GM23338 (cell line): ENCODE data around the gene BLZF1. TPM values are rescaled to one million over a fixed set of nuclear protein-coding genes. Genes with fewer than 3 reads are reported as not detected.

Source experiments
- ATAC-seq: fragments of 200-7000 bp; cut with Tn5 transposase; 3 replicates; pipeline ENCODE4 v1.9.1; 2020
- DNase-seq: peaks from one replicate; pipeline ENCODE4 v3.0.0-alpha.2; 2015; ENCODE audit warnings: low spot score
- H2AFZ ChIP-seq: fragments of 200-600 bp; sonication (generic); 2 replicates; pipeline ENCODE4 v1.8.0; 2016; ENCODE audit warnings: antibody characterized with exemption, mild to moderate bottlenecking, moderate library complexity
- H3F3A ChIP-seq: fragments of 200-600 bp; sonication (generic); replicated peaks from 2 replicates; pipeline ENCODE4 v1.8.0; 2017; ENCODE audit warnings: antibody characterized with exemption, mixed run types, low read depth
- H3K27ac ChIP-seq: fragments of 200-600 bp; sonication (generic); 2 replicates; pipeline ENCODE4 v1.6.1; 2016; ENCODE audit warnings: low read depth
- H3K27me3 ChIP-seq: fragments of 200-600 bp; sonication (generic); 2 replicates; pipeline ENCODE4 v1.8.0; 2016; ENCODE audit warnings: mild to moderate bottlenecking, mixed run types, moderate library complexity; ENCODE audit not compliant: insufficient read depth
- H3K36me3 ChIP-seq: fragments of 200-600 bp; sonication (generic); 2 replicates; pipeline ENCODE4 v1.8.0; 2016; ENCODE audit warnings: mild to moderate bottlenecking; ENCODE audit not compliant: insufficient read depth
- H3K4me1 ChIP-seq: fragments of 200-600 bp; sonication (generic); 2 replicates; pipeline ENCODE4 v1.8.0; 2016; ENCODE audit warnings: mild to moderate bottlenecking, moderate library complexity; ENCODE audit not compliant: insufficient read depth
- H3K4me2 ChIP-seq: fragments of 200-600 bp; sonication (generic); 2 replicates; pipeline ENCODE4 v1.7.1; 2017; ENCODE audit warnings: mixed run types
- H3K4me3 ChIP-seq: fragments of 200-600 bp; sonication (generic); 2 replicates; pipeline ENCODE4 v1.6.1; 2016; ENCODE audit warnings: mixed run types
- H3K79me2 ChIP-seq: fragments of 200-600 bp; sonication (generic); replicated peaks from 2 replicates; pipeline ENCODE4 v1.8.0; 2017; ENCODE audit warnings: mild to moderate bottlenecking; ENCODE audit not compliant: insufficient read depth
- H3K9me2 ChIP-seq: fragments of 200-600 bp; sonication (generic); 2 replicates; pipeline ENCODE4 v1.8.0; 2017; ENCODE audit not compliant: insufficient read depth
- H4K20me1 ChIP-seq: fragments of 200-600 bp; sonication (generic); replicated peaks from 2 replicates; pipeline ENCODE4 v1.8.0; 2017; ENCODE audit warnings: mild to moderate bottlenecking; ENCODE audit not compliant: insufficient read depth
- H3K27ac Mint-ChIP-seq: 2 replicates; pipeline ENCODE4 v1.8.0; 2020; ENCODE audit warnings: inconsistent platforms, mild to moderate bottlenecking, moderate library complexity, mixed read lengths
- H3K27me3 Mint-ChIP-seq: 3 replicates; pipeline ENCODE4 v1.8.0; 2022; ENCODE audit warnings: low read depth, mild to moderate bottlenecking, moderate library complexity, mixed read lengths, inconsistent platforms; ENCODE audit not compliant: insufficient read depth, poor library complexity
- H3K36me3 Mint-ChIP-seq: 3 replicates; pipeline ENCODE4 v1.8.0; 2021; ENCODE audit warnings: low read depth, mild to moderate bottlenecking, inconsistent platforms, moderate library complexity, mixed read lengths
- H3K4me1 Mint-ChIP-seq: 3 replicates; pipeline ENCODE4 v1.8.0; 2020; ENCODE audit warnings: mild to moderate bottlenecking, inconsistent platforms, mixed read lengths
- H3K4me3 Mint-ChIP-seq: 3 replicates; pipeline ENCODE4 v1.8.0; 2021; ENCODE audit warnings: moderate library complexity, mild to moderate bottlenecking, inconsistent platforms, mixed read lengths
- H3K9me3 Mint-ChIP-seq: 3 replicates; pipeline ENCODE4 v1.8.0; 2020; ENCODE audit warnings: moderate library complexity, mild to moderate bottlenecking, inconsistent platforms, mixed read lengths
- CREB1 ChIP-seq: fragments of 250-450 bp; sonication (Bioruptor Pico); IDR thresholded peaks from 2 replicates; pipeline ENCODE4 v1.5.0; 2020; ENCODE audit warnings: low read depth, mild to moderate bottlenecking, moderate library complexity
- EZH2 ChIP-seq: fragments of 200-600 bp; sonication (generic); IDR thresholded peaks from one replicate; pipeline ENCODE4 v1.8.0; 2017; ENCODE audit warnings: antibody characterized with exemption, mild to moderate bottlenecking, low read depth; ENCODE audit not compliant: unreplicated experiment
- JUNB ChIP-seq: IDR thresholded peaks from one replicate; pipeline ENCODE4 v1.6.1; 2016; ENCODE audit warnings: antibody characterized with exemption; ENCODE audit not compliant: unreplicated experiment
- NANOG ChIP-seq: IDR thresholded peaks from 2 replicates; pipeline ENCODE4 v1.6.1; 2016; ENCODE audit warnings: antibody characterized with exemption, borderline replicate concordance
- REST ChIP-seq: IDR thresholded peaks from one replicate; pipeline ENCODE4 v1.6.1; 2018; ENCODE audit warnings: antibody characterized with exemption; ENCODE audit not compliant: unreplicated experiment
- ZNF331 ChIP-seq: fragments of 250-450 bp; sonication (Bioruptor Pico); IDR thresholded peaks from 2 replicates; pipeline ENCODE4 v1.5.0; 2020; ENCODE audit warnings: low read depth, mild to moderate bottlenecking, moderate library complexity
- ZNF462 ChIP-seq: fragments of 250-450 bp; sonication (Bioruptor Pico); IDR thresholded peaks from 2 replicates; pipeline ENCODE4 v1.5.0; 2020; ENCODE audit warnings: mild to moderate bottlenecking, moderate library complexity
- polyA plus RNA-seq: library from polyadenylated mRNA; unstranded; fragments of >200 nt; fragmentation: Nextera tagmentation; extraction: Ambion mirVana; gene quantifications from 2 replicates; pipeline ENCODE4 v1.2.1, GENCODE V29; 2016
- total RNA-seq: library from RNA; depleted of rRNA; stranded (reverse); fragments of >200 nt; shearing (Covaris generic); gene quantifications from 2 replicates; pipeline ENCODE4 v1.2.3, GENCODE V29; 2014

The BLZF1 gene
- total and polyA plus RNA-seq, 2 experiments from 2014 or later: 9.5 to 14.5 TPM

GRCh38 chr1:169345511-169345910, 22.5 kb upstream of the BLZF1 start:
- H3K36me3 Mint-ChIP-seq: peaks cover 17% of the 10 kb centered on the region
- ATAC-seq (no peak), DNase-seq (no peak)
- H3K27ac Mint-ChIP-seq: no peak overlapping the region
- 0 out of 2 replicates have a peak, but pooled peaks cover 9% of the 10 kb centered on the region for H3K4me1 ChIP-seq
- H2AFZ ChIP-seq: no peak overlapping the region
- no peak overlapping the region for H3K27ac ChIP-seq
- H3K27me3 Mint-ChIP-seq: peaks cover 5% of the 10 kb centered on the region
- no peak overlapping the region for H3K4me3 Mint-ChIP-seq
- H3K79me2 ChIP-seq: no peaks in the 10 kb centered on the region; the same call in 1 of the 2 replicates
- no peaks in the 10 kb centered on the region for H3K9me2 ChIP-seq
- H3K4me3 ChIP-seq: no peak overlapping the region
- peaks cover 12% of the 10 kb centered on the region for H3K9me3 Mint-ChIP-seq
- no peaks in the 10 kb centered on the region for H3K27me3 ChIP-seq
- no peak for TF ChIP-seq REST
- no peak for TF ChIP-seq CREB1 (CRISPR knock-in tag)
- no peak for TF ChIP-seq NANOG
- no peak for TF ChIP-seq ZNF331 (CRISPR knock-in tag)
- no peak for TF ChIP-seq ZNF462
- TF ChIP-seq EZH2: no peak
- no peak for TF ChIP-seq JUNB
- peaks cover 7% of the 10 kb centered on the region for H3K4me1 Mint-ChIP-seq
- H4K20me1 ChIP-seq: no peaks in the 10 kb centered on the region
- H3K36me3 ChIP-seq: 0 out of 2 replicates have a peak, but pooled peaks cover 5% of the 10 kb centered on the region
- no peaks in the 10 kb centered on the region for H3F3A ChIP-seq
- no peak overlapping the region for H3K4me2 ChIP-seq
